Measurements from ENCODE around the gene HIP1R. TPM values are rescaled to one million over a fixed set of nuclear protein-coding genes. Genes with fewer than 3 reads are reported as not detected.

HIP1R gene
- total and polyA plus RNA-seq, 2 of the 4 experiments (the other 2 are of a cell fraction) = 13.8 to 18.5 TPM

DNA sequence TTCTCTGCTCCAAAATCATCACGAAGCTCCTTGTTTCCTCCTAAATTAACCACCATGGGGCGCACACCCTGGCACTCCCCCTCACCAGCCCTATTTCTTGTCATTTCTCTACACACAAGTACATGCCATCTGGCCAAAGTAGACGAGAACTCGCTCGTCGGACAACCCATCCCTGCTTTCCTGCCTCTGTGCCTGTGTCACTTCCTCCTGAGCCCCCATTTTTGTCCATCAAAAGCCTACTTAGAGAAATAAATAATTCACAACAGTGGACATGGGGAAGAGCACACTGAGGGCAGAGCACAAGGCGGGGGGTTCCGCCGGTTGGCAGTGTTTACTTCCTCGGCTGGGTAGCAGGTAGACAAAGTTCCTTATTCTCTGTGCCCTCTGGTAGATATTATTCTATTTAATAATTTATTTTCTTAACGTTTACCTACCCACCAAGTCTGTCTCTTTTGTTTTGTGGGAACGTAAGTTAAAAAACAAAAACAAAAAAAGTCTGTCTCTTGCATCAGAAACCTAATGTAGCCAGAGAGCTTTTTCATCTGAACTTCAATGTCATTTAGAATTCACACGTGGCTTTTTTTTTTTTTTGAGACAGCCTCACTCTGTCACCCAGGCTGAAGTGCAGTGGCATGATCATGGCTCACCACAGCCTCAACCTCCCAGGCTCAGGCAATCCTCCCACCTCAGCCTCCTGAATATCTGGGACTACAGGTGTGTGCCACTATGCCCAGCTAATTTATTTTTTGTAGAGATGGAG, 54.7 kb downstream of the HIP1R start:
- peaks cover 81% of the 10 kb centered on the region for H4K20me1 ChIP-seq (ENCODE audit: insufficient read depth, low read length)
- peaks cover 16 to 83% of the 10 kb centered on the region in 2 experiments; a peak in 3 of 4 replicates for H3K79me1 ChIP-seq (ENCODE audit: low read depth in 1 of 2, low read length in 2 of 2)
- H2AK5ac ChIP-seq (ENCODE audit: low read depth, low read length) = peak overlapping the region; percentile 56; the same call in 1 of the 2 replicates
- no peak for DNase-seq
- H4K91ac ChIP-seq (ENCODE audit: insufficient read depth, low read depth, low read length) = no peak overlapping the region; the same call in 1 of the 2 replicates
- H3K9me3 ChIP-seq (ENCODE audit: control insufficient read depth, insufficient read depth, low read length) = no peaks in the 10 kb centered on the region
- TF ChIP-seq, protein P1, sequence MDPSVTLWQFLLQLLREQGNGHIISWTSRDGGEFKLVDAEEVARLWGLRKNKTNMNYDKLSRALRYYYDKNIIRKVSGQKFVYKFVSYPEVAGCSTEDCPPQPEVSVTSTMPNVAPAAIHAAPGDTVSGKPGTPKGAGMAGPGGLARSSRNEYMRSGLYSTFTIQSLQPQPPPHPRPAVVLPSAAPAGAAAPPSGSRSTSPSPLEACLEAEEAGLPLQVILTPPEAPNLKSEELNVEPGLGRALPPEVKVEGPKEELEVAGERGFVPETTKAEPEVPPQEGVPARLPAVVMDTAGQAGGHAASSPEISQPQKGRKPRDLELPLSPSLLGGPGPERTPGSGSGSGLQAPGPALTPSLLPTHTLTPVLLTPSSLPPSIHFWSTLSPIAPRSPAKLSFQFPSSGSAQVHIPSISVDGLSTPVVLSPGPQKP (IDR thresholded peaks at IDR 0.05; ENCODE audit: borderline replicate concordance, low read depth, low read length) = no peak
- TF ChIP-seq RFX5 (IDR thresholded peaks at IDR 0.05; ENCODE audit: low read depth, low read length) (no peak), CEBPB (IDR thresholded peaks at IDR 0.05; ENCODE audit: low read depth, low read length) (no peak)
- H2BK20ac ChIP-seq (ENCODE audit: low read depth, low read length) = no peak overlapping the region
- no peaks in the 10 kb centered on the region; the same call in 1 of the 2 replicates for H3K36me3 ChIP-seq (ENCODE audit: control insufficient read depth, insufficient read depth, low read length)
- H2AK9ac ChIP-seq (replicated peaks; ENCODE audit: low read depth, low read length, poor library complexity) = peak overlapping the region; percentile 15
- H3K27ac ChIP-seq (ENCODE audit: insufficient read depth, low read length) = no peak overlapping the region
- H3K9me1 ChIP-seq (ENCODE audit: insufficient read depth, low read length) = peaks cover 44% of the 10 kb centered on the region
- no peak for ATAC-seq (ENCODE audit: low read depth)
- no peak overlapping the region for H2BK120ac ChIP-seq (ENCODE audit: low read depth, low read length)
- no peaks in the 10 kb centered on the region for H3K27me3 ChIP-seq (ENCODE audit: control insufficient read depth, insufficient read depth, low read length)
- ChIA-PET POLR2A (ENCODE audit: unreplicated experiment) (no interaction called here), CTCF (interaction anchor here (1.1 kb wide), 1 partner anchor 55 kb away, joined by 3 read pairs; no protein-coding TSS in a partner anchor)
- no peak overlapping the region for H3K14ac ChIP-seq (replicated peaks; ENCODE audit: low read depth, low read length)
- dilution Hi-C loops (cut with HindIII; ENCODE audit: low sequenced_read_pairs, unreplicated experiment) (no loop called here), intact Hi-C loops (cut with micrococcal nuclease) (loop anchor here (10.0 kb wide), 1 partner anchor 345 kb away; the partner anchor contains the start of genes MPHOSPH9 and MTRFR), in situ Hi-C loops (cut with MboI; ENCODE audit: low sequenced_read_pairs) (no loop called here)
- H3K9ac ChIP-seq (ENCODE audit: low read depth, low read length) = no peak overlapping the region
- no peak overlapping the region for H2AFZ ChIP-seq (replicated peaks; ENCODE audit: low read length, poor library complexity)
- H4K5ac ChIP-seq (ENCODE audit: low read depth, low read length) = no peak overlapping the region
- no TSS peak for BruUV-seq (replicated peaks)
- H3K4ac ChIP-seq (ENCODE audit: low read depth, low read length) = peak overlapping the region; percentile 15; the same call in 1 of the 2 replicates
- H2BK5ac ChIP-seq (ENCODE audit: low read depth, low read length, poor library complexity, severe bottlenecking) = no peak overlapping the region
- no peak overlapping the region for H2BK15ac ChIP-seq (ENCODE audit: low read depth, low read length)
- H3K18ac ChIP-seq (ENCODE audit: low read depth, low read length) = no peak overlapping the region
- WGBS, 2 experiments (ENCODE audit: extremely low coverage in 2 of 2, insufficient read length in 1 of 2) = 17% methylated on average over 1 of the region's 13 CpGs; no CpG with 5 or more reads in 1 of the 2 experiments
- peak overlapping the region; percentile 77; the same call in 1 of the 2 replicates for H3K23ac ChIP-seq (ENCODE audit: low read depth, low read length)
- no peak overlapping the region for H3K4me3 ChIP-seq (ENCODE audit: insufficient read depth, low read depth, low read length)
- peaks cover 39% of the 10 kb centered on the region for H3K4me1 ChIP-seq (ENCODE audit: control insufficient read depth, insufficient read depth, low read length)
- no peak overlapping the region; the same call in 1 of the 2 replicates for H3K56ac ChIP-seq (ENCODE audit: extremely low read depth, insufficient read depth, low read length)
- no peak overlapping the region for H3K4me2 ChIP-seq (ENCODE audit: low read depth, low read length)
- H4K8ac ChIP-seq (ENCODE audit: low read depth in 2 of 2, low read length in 2 of 2) = no peak overlapping the region

Data from IMR-90 (cell line).